ENCODE measurements around the gene MYG1. TPM values are rescaled to one million over a fixed set of nuclear protein-coding genes. Genes with fewer than 3 reads are reported as not detected.

The MYG1 gene
- total and polyA plus RNA-seq, 2 of the 13 experiments (the other 11 are each of a cell fraction or from before 2014, with no cell fraction given), result 38.6 to 58.0 TPM

- TF ChIP-seq ZNF10 (CRISPR knock-in tag; IDR thresholded peaks at IDR 0.05; ENCODE audit: borderline replicate concordance, low read depth), result no peak
- TF ChIP-seq ZBTB1 (CRISPR knock-in tag; IDR thresholded peaks at IDR 0.05; ENCODE audit: borderline replicate concordance), result no peak
- no peak for TF ChIP-seq BRCA1 (CRISPR knock-in tag; IDR thresholded peaks at IDR 0.05)
- no peak for TF ChIP-seq MTF1 (CRISPR knock-in tag; IDR thresholded peaks at IDR 0.05)
- no peak for TF ChIP-seq ETS1 (CRISPR knock-in tag; IDR thresholded peaks at IDR 0.05)
- no peak; the same call in 1 of the 2 replicates for TF ChIP-seq NFATC3 (CRISPR knock-in tag; IDR thresholded peaks at IDR 0.05)
- TF ChIP-seq MAF1 (CRISPR knock-in tag; IDR thresholded peaks at IDR 0.05; ENCODE audit: borderline replicate concordance), result no peak
- TF ChIP-seq ZNF713 (CRISPR knock-in tag; IDR thresholded peaks at IDR 0.05), result no peak
- TF ChIP-seq RFX3 (CRISPR knock-in tag; IDR thresholded peaks at IDR 0.05), result no peak
- TF ChIP-seq ZNF646 (CRISPR knock-in tag; IDR thresholded peaks at IDR 0.05), result no peak
- peak; percentile 69; the same call in 1 of the 2 replicates for TF ChIP-seq THAP7 (CRISPR knock-in tag; IDR thresholded peaks at IDR 0.05)
- TF ChIP-seq PRDM15 (CRISPR knock-in tag; IDR thresholded peaks at IDR 0.05), result no peak; the same call in none of the 2 replicates
- no peak for TF ChIP-seq AGO1 (IDR thresholded peaks at IDR 0.05; ENCODE audit: low read depth, low read length, poor library complexity, severe bottlenecking)
- TF ChIP-seq HMG20B (CRISPR knock-in tag; conservative IDR thresholded peaks at IDR 0.05), result 0 out of 2 replicates have a peak, but pooled peaks have one; percentile 13
- no peak for TF ChIP-seq PRPF4 (IDR thresholded peaks at IDR 0.05; ENCODE audit: low read depth, low read length, poor library complexity, severe bottlenecking)
- TF ChIP-seq ZNF235 (CRISPR knock-in tag; IDR thresholded peaks at IDR 0.05; ENCODE audit: borderline replicate concordance), result no peak; the same call in 1 of the 2 replicates
- no peak for TF ChIP-seq ZNF484 (CRISPR knock-in tag; IDR thresholded peaks at IDR 0.05; ENCODE audit: borderline replicate concordance, low read depth)
Measured at GRCh38 chr12:53324779-53325510, 25.4 kb downstream of the MYG1 start (continued).

All from HepG2 (cell line).